ENCODE results near the gene SLX9. TPM values are rescaled to one million over a fixed set of nuclear protein-coding genes. Genes with fewer than 3 reads are reported as not detected.
A peak's percentile ranks its signal among the peaks of the same experiment; 100 is the strongest.

Gene SLX9
- total and polyA plus RNA-seq, 7 experiments from 2014 or later, result 13.2 to 46.4 (median 19.2) TPM

- peaks cover 54 to 83% (median 69%) of the 10 kb centered on the region in 7 donors for H3K4me1 Mint-ChIP-seq
- peak overlapping the region; percentile 88 to 100 (median 96) for H3K4me3 Mint-ChIP-seq
- no peaks in the 10 kb centered on the region for H3K27me3 Mint-ChIP-seq
- DNase-seq, result no peak
- CTCF ChIA-PET, result interaction anchor here (0.6 to 4.1 kb wide), 6 partner anchors 8 to 13 kb away, joined by 4 to 19 read pairs (median 5); no protein-coding TSS in a partner anchor
- Histone ChIP-seq H3K27me3 (ENCODE audit: control insufficient read depth in 2 of 2, insufficient read depth in 2 of 2, low read length in 2 of 2) (no peaks in the 10 kb centered on the region), H3K4me3 (ENCODE audit: low read length) (peak overlapping the region; percentile 88), H3K4me1 (ENCODE audit: control insufficient read depth in 2 of 2, insufficient read depth in 2 of 2, low read length in 2 of 2) (peaks cover 57 to 61% of the 10 kb centered on the region in 2 donors), H3K36me3 (ENCODE audit: control insufficient read depth in 2 of 3, insufficient read depth in 3 of 3, low read length in 3 of 3) (peaks cover 0 to 32% (median 4%) of the 10 kb centered on the region in 3 experiments), H3K9me3 (ENCODE audit: control insufficient read depth in 2 of 3, low read length in 3 of 3) (no peaks in the 10 kb centered on the region), H3K27ac (ENCODE audit: low read depth, low read length) (peak overlapping the region; percentile 72)
- peaks cover 4 to 47% (median 17%) of the 10 kb centered on the region in 5 donors for H3K36me3 Mint-ChIP-seq
- no peaks in the 10 kb centered on the region for H3K9me3 Mint-ChIP-seq
- POLR2A ChIA-PET, result interaction anchor here (0.6 to 17.4 kb wide), 11 partner anchors 6 to 190 kb away, joined by 3 to 569 read pairs (median 4); partner anchors contain the start of gene PTTG1IP
- no peak for ATAC-seq
- H3K27ac Mint-ChIP-seq, result peak overlapping the region; percentile 79 to 98 (median 93)
- intact Hi-C loops (cut with micrococcal nuclease), result loop anchor here in 1 of 2 donors (2.0 kb wide), 1 partner anchor 997 kb away; no protein-coding TSS in a partner anchor
These were observed 22.3 kb upstream of the SLX9 start for GRCh38 chr21:44917446-44918106.

- peaks cover 56 to 86% (median 72%) of the 10 kb centered on the region in 7 donors for H3K4me1 Mint-ChIP-seq
- Histone ChIP-seq H3K36me3 (ENCODE audit: control insufficient read depth in 2 of 3, insufficient read depth in 3 of 3, low read length in 3 of 3) (peaks cover 0 to 32% (median 4%) of the 10 kb centered on the region in 3 experiments), H3K27ac (ENCODE audit: low read depth, low read length) (peak overlapping the region; percentile 72), H3K27me3 (ENCODE audit: control insufficient read depth in 2 of 2, insufficient read depth in 2 of 2, low read length in 2 of 2) (no peaks in the 10 kb centered on the region), H3K4me1 (ENCODE audit: control insufficient read depth in 2 of 2, insufficient read depth in 2 of 2, low read length in 2 of 2) (peaks cover 54 to 64% of the 10 kb centered on the region in 2 donors), H3K9me3 (ENCODE audit: control insufficient read depth in 2 of 3, low read length in 3 of 3) (no peaks in the 10 kb centered on the region), H3K4me3 (ENCODE audit: low read length) (peak overlapping the region; percentile 88)
- intact Hi-C loops (cut with micrococcal nuclease), result no loop called here
- peak overlapping the region in 8 of 9 donors; percentile 64 to 98 (median 92) for H3K27ac Mint-ChIP-seq
- no peaks in the 10 kb centered on the region for H3K27me3 Mint-ChIP-seq
- ChIA-PET CTCF (interaction anchor here (0.6 to 4.1 kb wide), 4 partner anchors 9 to 11 kb away, joined by 5 to 19 read pairs (median 6); no protein-coding TSS in a partner anchor), POLR2A (interaction anchor here (1.6 to 17.4 kb wide), 5 partner anchors 7 to 44 kb away, joined by 7 to 569 read pairs (median 34); partner anchors contain the start of gene PTTG1IP)
- no peak for ATAC-seq
- H3K36me3 Mint-ChIP-seq, result peaks cover 4 to 50% (median 17%) of the 10 kb centered on the region in 5 donors
- DNase-seq, result no peak
- no peaks in the 10 kb centered on the region for H3K9me3 Mint-ChIP-seq
- H3K4me3 Mint-ChIP-seq, result peak overlapping the region; percentile 88 to 100 (median 96)
These were observed 21.7 kb upstream of the SLX9 start for GRCh38 chr21:44918107-44918470.

GRCh38 chr21:44918581-44919033 lies 21.2 kb upstream of the SLX9 start:
- DNase-seq, result no peak
- H3K27ac ChIP-seq (ENCODE audit: low read depth, low read length), result peak overlapping the region; percentile 72
- no peaks in the 10 kb centered on the region for H3K27me3 ChIP-seq (ENCODE audit: control insufficient read depth in 2 of 2, insufficient read depth in 2 of 2, low read length in 2 of 2)
- peak overlapping the region; percentile 64 to 98 (median 90) for H3K27ac Mint-ChIP-seq
- H3K4me3 Mint-ChIP-seq, result peak overlapping the region; percentile 88 to 100 (median 96)
- H3K4me1 Mint-ChIP-seq, result peaks cover 57 to 86% (median 74%) of the 10 kb centered on the region in 7 donors
- H3K36me3 Mint-ChIP-seq, result peaks cover 4 to 51% (median 17%) of the 10 kb centered on the region in 5 donors
- ATAC-seq, result no peak
- POLR2A ChIA-PET, result interaction anchor here (0.9 to 17.4 kb wide), 9 partner anchors 7 to 67 kb away, joined by 3 to 569 read pairs (median 9); partner anchors contain the start of gene PTTG1IP
- H3K4me1 ChIP-seq (ENCODE audit: control insufficient read depth in 2 of 2, insufficient read depth in 2 of 2, low read length in 2 of 2), result peaks cover 49 to 62% of the 10 kb centered on the region in 2 donors
- H3K9me3 ChIP-seq (ENCODE audit: control insufficient read depth in 2 of 3, low read length in 3 of 3), result no peaks in the 10 kb centered on the region
- intact Hi-C loops (cut with micrococcal nuclease), result no loop called here
- peak overlapping the region; percentile 88 for H3K4me3 ChIP-seq (ENCODE audit: low read length)
- H3K9me3 Mint-ChIP-seq, result peaks cover 0 to 1% (median 0%) of the 10 kb centered on the region in 11 donors
- peaks cover 0 to 32% (median 4%) of the 10 kb centered on the region in 3 experiments for H3K36me3 ChIP-seq (ENCODE audit: control insufficient read depth in 2 of 3, insufficient read depth in 3 of 3, low read length in 3 of 3)
- CTCF ChIA-PET, result interaction anchor here (1.2 to 4.1 kb wide), 7 partner anchors 9 to 119 kb away, joined by 3 to 19 read pairs (median 6); partner anchors contain the start of gene UBE2G2
- no peaks in the 10 kb centered on the region for H3K27me3 Mint-ChIP-seq

- no peaks in the 10 kb centered on the region for H3K9me3 ChIP-seq (ENCODE audit: control insufficient read depth in 2 of 3, low read length in 3 of 3)
- no peaks in the 10 kb centered on the region for H3K27me3 ChIP-seq (ENCODE audit: control insufficient read depth in 2 of 2, insufficient read depth in 2 of 2, low read length in 2 of 2)
- Mint-ChIP-seq H3K9me3 (peaks cover 0 to 5% (median 0%) of the 10 kb centered on the region in 11 donors), H3K36me3 (peaks cover 4 to 52% (median 17%) of the 10 kb centered on the region in 5 donors), H3K27me3 (no peaks in the 10 kb centered on the region), H3K4me3 (peak overlapping the region; percentile 89 to 100 (median 99)), H3K27ac (peak overlapping the region; percentile 64 to 97 (median 90)), H3K4me1 (peaks cover 61 to 86% (median 76%) of the 10 kb centered on the region in 7 donors)
- intact Hi-C loops (cut with micrococcal nuclease), result no loop called here
- POLR2A ChIA-PET, result interaction anchor here (0.8 to 17.4 kb wide), 8 partner anchors 8 to 68 kb away, joined by 3 to 569 read pairs (median 8); partner anchors contain the start of gene PTTG1IP
- H3K36me3 ChIP-seq (ENCODE audit: control insufficient read depth in 2 of 3, insufficient read depth in 3 of 3, low read length in 3 of 3), result peaks cover 0 to 32% (median 4%) of the 10 kb centered on the region in 3 experiments
- CTCF ChIA-PET, result interaction anchor here (0.7 to 4.1 kb wide), 9 partner anchors 8 to 119 kb away, joined by 3 to 19 read pairs (median 6); partner anchors contain the start of gene UBE2G2
- DNase-seq, result peak in 1 of 9 donors; percentile 34
- H3K4me1 ChIP-seq (ENCODE audit: control insufficient read depth in 2 of 2, insufficient read depth in 2 of 2, low read length in 2 of 2), result peaks cover 43 to 61% of the 10 kb centered on the region in 2 donors
- ATAC-seq, result no peak
- H3K27ac ChIP-seq (ENCODE audit: low read depth, low read length), result peak overlapping the region; percentile 72
- H3K4me3 ChIP-seq (ENCODE audit: low read length), result peak overlapping the region; percentile 88
These were observed 20.5 kb upstream of the SLX9 start for GRCh38 chr21:44919111-44919912.

- ChIA-PET CTCF (interaction anchor here (0.9 to 4.1 kb wide), 11 partner anchors 7 to 120 kb away, joined by 3 to 19 read pairs (median 5); partner anchors contain the start of gene UBE2G2), POLR2A (interaction anchor here (0.5 to 17.4 kb wide), 9 partner anchors 9 to 107 kb away, joined by 3 to 569 read pairs (median 7); partner anchors contain the start of gene PTTG1IP)
- peaks cover 63 to 86% (median 77%) of the 10 kb centered on the region in 7 donors for H3K4me1 Mint-ChIP-seq
- Histone ChIP-seq H3K27me3 (ENCODE audit: control insufficient read depth in 2 of 2, insufficient read depth in 2 of 2, low read length in 2 of 2) (no peaks in the 10 kb centered on the region), H3K36me3 (ENCODE audit: control insufficient read depth in 2 of 3, insufficient read depth in 3 of 3, low read length in 3 of 3) (peaks cover 0 to 32% (median 4%) of the 10 kb centered on the region in 3 experiments), H3K4me1 (ENCODE audit: control insufficient read depth in 2 of 2, insufficient read depth in 2 of 2, low read length in 2 of 2) (peaks cover 44 to 60% of the 10 kb centered on the region in 2 donors), H3K27ac (ENCODE audit: low read depth, low read length) (peak overlapping the region; percentile 72), H3K4me3 (ENCODE audit: low read length) (peak overlapping the region; percentile 88), H3K9me3 (ENCODE audit: control insufficient read depth in 2 of 3, low read length in 3 of 3) (no peaks in the 10 kb centered on the region)
- intact Hi-C loops (cut with micrococcal nuclease), result loop anchor here in 1 of 2 donors (5.0 to 10.0 kb wide), 2 partner anchors 722 to 1055 kb away; partner anchors contain the start of genes AGPAT3 and PCBP3
- DNase-seq (peak in 1 of 9 donors; percentile 35), ATAC-seq (peak; percentile 25)
- peaks cover 0 to 5% (median 0%) of the 10 kb centered on the region in 11 donors for H3K9me3 Mint-ChIP-seq
- peak overlapping the region; percentile 76 to 98 (median 95) for H3K27ac Mint-ChIP-seq
- H3K4me3 Mint-ChIP-seq, result peak overlapping the region; percentile 89 to 100 (median 99)
- no peaks in the 10 kb centered on the region for H3K27me3 Mint-ChIP-seq
- peaks cover 4 to 50% (median 17%) of the 10 kb centered on the region in 5 donors for H3K36me3 Mint-ChIP-seq
These were observed 19.7 kb upstream of the SLX9 start for GRCh38 chr21:44919913-44920693.
